GM18519 (cell line): ENCODE data around the gene HSPB1.
"Not testable (repeated sequence)": the region's sequence is repeated elsewhere in the genome, so short reads cannot be mapped to it uniquely, and the experiment has no call there.

ENCODE experiments used
- ATAC-seq: cut with Tn5 transposase; IDR thresholded peaks from one replicate; pipeline ENCODE4 v1.9.1; 2021; ENCODE audit warnings: mild to moderate bottlenecking, moderate library complexity; ENCODE audit not compliant: unreplicated experiment, low FRiP score

The HSPB1 gene

GRCh38 chr7:76302347-76303201, at the start of gene HSPB1:
TSS of gene HSPB1 (plus strand) at chr7:76302673. CDS start at chr7:76302713, 40 bp downstream.
- no peak for ATAC-seq

GRCh38 chr7:76254781-76255180, 47.7 kb upstream of the HSPB1 start:
- ATAC-seq: no peak

DNA sequence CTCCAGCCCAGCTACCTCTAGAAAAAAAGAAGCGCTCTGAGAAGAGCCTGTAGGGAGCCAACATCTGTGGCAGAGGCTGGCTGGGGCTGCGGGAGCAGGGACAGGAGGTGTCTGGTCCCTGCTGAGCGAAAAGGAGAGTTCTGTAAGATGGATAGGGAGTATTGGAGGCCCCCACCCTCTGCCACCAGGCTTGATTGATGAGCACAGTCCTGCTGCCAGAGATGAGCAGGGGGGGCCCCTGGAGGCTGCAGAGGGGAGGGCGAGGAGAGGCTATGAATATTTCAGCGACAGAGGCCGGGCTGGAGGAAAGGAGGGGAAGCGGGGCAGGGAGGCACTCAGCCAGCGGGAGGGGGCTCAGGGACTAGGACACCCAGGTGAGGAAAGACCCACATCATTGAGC, 44.5 kb upstream of the HSPB1 start:
- ATAC-seq: no peak

DNA sequence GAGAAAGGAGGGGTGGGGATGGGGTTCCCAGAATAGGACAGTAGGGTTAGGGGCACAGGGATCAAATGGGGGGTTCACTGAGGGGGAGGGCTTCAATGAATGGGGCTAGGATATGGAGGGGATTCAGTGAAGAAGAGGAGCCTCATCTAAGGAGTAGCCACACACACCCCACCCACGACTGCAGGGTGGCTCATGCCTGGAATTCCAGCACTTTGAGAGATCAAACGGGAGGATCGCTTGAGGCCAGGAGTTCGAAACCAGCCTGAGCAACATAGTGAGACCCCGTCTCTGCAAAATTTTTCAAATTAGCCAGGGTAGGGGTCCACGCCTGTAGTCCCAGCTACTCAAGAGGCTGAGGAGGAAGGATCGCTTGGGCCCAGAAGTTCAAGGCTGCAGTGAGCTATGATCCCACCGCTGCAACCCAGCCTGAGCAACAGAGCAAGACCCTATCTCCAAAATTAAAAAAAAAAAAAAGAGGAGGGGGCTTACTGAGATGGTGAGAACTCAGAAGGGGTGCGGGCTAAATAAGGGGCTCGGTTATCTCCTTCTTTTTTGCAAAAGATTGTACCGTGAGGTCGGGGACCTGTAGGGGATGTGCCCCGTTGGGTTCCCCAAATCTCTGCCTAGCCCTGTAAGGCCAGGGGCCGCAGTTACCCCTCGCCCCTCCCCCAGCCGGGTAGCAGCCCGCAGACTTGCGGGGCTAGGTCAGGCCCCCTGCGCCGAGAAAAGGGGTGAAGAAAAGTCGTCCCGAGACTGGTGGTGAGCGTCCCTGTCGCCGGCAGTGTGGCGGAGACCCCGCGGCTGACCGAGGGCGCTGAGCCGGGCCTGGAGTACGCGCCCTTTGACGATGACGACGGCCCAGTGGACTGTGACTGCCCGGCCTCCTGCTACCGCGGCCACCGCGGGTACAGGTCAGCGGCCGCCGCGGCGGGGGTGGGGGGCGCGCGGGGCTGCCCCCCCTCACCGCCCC, 43.1 kb upstream of the HSPB1 start:
- ATAC-seq: no peak

DNA sequence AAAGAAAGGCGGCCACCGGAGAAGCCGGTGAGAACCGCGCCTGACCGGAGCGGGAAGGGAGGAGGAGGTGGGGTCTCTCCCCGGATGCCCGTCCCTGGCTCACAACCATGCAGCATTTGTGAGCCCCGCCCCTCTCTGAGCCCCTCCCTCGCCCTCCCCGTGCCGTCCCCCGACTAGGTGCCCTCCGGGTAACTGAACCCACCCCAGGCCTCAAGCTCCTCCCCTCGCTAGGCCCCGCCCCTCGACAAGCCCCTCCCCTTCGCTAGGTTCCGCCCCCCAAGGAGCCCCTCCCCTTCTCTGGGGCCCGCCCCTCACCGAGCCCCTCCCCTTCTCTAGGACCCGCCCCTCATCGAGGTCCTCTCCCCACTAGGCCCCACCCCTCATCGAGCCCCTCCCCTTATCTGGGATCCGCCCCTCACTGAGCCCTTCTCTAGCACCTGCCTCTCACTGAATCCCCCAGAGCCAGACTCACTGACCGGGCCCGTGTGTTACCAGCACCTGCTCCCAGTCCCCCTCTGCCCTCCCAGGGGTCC, 42.2 kb upstream of the HSPB1 start:
- ATAC-seq: no peak

GRCh38 chr7:76261329-76261728, 41.1 kb upstream of the HSPB1 start:
- ATAC-seq: no peak

DNA sequence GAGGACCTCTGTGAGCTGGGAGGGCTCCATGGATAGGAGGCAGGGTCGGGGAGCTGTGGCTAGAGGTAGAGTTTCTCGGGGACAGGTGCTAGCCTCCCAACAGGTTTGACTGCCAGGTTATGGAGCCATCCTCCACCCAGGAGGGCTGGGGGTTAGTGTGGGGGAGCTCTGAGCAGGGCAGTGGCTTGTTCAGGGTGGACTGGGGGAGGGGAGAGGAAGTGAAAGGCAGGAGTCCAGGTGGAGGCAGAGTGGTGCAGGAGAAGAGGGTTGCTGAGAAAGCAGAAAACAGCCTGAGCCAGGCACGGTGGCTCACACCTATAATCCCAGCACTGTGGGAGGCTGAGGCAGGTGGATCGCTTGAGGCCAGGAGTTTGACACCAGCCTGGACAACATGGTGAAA, 40.5 kb upstream of the HSPB1 start:
- no peak for ATAC-seq

- ATAC-seq: no peak
Measured at GRCh38 chr7:76262683-76263402, 39.6 kb upstream of the HSPB1 start.

DNA sequence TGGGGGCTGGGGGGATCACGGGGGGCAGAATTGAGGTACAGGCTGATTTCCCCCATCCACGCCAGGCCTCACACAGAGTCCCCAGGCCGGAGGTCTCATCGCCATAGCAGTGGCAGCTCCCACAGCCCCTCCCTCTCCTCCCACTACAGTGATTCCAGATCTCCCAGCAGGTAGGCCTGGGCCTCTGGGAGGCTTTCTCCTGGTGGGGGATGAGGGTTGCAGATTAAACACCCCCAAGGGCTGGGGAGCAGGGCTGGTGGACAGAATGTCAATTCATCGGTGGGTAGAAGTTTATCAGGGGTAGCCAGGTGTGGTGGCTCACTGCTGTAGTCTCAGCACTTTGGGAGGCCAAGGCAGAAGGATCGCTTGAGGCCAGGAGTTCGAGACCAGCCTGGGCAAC, 37.2 kb upstream of the HSPB1 start:
- no peak for ATAC-seq

GRCh38 chr7:76267107-76267893, 35.2 kb upstream of the HSPB1 start:
- no peak for ATAC-seq

GRCh38 chr7:76267894-76268183, 34.6 kb upstream of the HSPB1 start:
- ATAC-seq: no peak

GRCh38 chr7:76268376-76268775, 34.1 kb upstream of the HSPB1 start:
- no peak for ATAC-seq

GRCh38 chr7:76269895-76270294, 32.6 kb upstream of the HSPB1 start:
- no peak for ATAC-seq

DNA sequence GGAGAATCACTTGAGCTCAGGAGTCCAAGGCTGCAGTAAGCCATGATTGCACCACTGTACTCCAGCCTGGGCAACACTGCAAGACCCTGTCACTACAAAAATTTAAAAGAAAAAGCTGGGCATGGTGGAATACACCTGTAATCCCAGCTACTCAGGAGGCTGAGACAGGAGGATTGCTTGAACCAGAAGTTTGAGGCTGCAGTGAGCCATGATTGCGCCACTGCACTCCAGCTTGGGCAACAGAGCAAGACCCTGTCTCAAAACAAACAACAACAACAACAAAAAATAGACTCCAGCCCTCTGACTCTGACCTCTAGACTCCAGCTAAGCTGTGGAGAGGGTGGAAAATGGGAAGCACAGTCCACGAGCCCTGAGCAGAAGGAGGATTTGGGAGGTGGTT, 31.1 kb upstream of the HSPB1 start:
- ATAC-seq: not testable (repeated sequence)

DNA sequence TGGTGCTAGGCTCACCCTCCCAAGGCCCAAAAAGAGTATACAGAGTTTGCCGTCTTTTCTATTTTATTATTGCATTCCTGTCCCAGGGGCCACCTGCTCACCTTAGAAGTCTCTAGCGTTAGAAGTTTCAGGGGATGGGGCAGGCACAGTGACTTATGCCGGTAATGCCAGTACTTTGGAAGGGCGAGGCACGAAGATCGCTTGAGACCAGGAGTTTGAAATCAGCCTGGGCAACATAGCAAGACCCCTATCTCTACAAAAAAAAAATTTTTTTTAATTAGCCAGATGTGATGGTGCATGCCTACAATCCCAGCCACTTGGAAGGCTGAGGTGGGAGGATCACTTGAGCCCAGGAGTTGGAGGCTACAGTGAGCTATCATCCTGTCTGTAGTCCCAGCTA, 30.3 kb upstream of the HSPB1 start:
- no peak for ATAC-seq

- no peak for ATAC-seq
Measured at GRCh38 chr7:76272851-76273497, 29.5 kb upstream of the HSPB1 start.

GRCh38 chr7:76273503-76273902, 29.0 kb upstream of the HSPB1 start:
- no peak for ATAC-seq

GRCh38 chr7:76278540-76278939, 23.9 kb upstream of the HSPB1 start:
- no peak for ATAC-seq

GRCh38 chr7:76280408-76280807, 22.1 kb upstream of the HSPB1 start:
- no peak for ATAC-seq
